Breast epithelium (tissue), 3 donors: ENCODE measurements around the gene COASY.

Source experiments
- POLR2AphosphoS5 ChIP-seq, 3 donors: sonication (generic); formaldehyde crosslinking; IDR thresholded peaks; one replicate each; pipeline ENCODE4 v1.6.1; 2017; ENCODE audit warnings: antibody characterized with exemption in 3 of 3
- TF ChIP-seq, protein P1 (sequence below), 3 donors: fragments of 450-650 bp; IDR thresholded peaks; one replicate each; pipeline ENCODE4 v1.5.1; 2016 to 2017; ENCODE audit warnings: antibody characterized with exemption in 3 of 3, mild to moderate bottlenecking in 3 of 3, moderate library complexity in 3 of 3

DNA sequence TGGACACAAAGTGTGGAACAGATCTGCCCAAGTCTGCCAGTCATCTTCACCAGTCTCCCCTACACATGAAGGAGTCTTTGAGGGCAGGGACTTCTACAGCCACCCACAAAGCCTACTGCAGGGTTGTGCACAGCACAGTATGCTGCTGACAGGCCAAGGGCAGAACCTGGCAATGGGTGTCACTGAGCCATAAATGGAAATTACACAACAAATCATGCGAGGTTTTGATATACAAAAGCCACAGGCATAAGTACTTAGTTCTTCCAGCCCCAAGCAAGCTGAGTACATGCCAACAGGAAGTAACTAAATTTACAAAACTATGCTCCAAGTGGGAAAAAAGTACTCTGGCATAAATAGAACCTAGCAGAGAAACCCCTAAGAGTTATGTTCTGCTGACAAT is 23.4 kb downstream of the COASY start:
- TF ChIP-seq, protein P1, sequence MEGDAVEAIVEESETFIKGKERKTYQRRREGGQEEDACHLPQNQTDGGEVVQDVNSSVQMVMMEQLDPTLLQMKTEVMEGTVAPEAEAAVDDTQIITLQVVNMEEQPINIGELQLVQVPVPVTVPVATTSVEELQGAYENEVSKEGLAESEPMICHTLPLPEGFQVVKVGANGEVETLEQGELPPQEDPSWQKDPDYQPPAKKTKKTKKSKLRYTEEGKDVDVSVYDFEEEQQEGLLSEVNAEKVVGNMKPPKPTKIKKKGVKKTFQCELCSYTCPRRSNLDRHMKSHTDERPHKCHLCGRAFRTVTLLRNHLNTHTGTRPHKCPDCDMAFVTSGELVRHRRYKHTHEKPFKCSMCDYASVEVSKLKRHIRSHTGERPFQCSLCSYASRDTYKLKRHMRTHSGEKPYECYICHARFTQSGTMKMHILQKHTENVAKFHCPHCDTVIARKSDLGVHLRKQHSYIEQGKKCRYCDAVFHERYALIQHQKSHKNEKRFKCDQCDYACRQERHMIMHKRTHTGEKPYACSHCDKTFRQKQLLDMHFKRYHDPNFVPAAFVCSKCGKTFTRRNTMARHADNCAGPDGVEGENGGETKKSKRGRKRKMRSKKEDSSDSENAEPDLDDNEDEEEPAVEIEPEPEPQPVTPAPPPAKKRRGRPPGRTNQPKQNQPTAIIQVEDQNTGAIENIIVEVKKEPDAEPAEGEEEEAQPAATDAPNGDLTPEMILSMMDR (IDR thresholded peaks at IDR 0.05): no peak
- no peak for TF ChIP-seq POLR2AphosphoS5 (IDR thresholded peaks at IDR 0.05)
